22Rv1 (cell line): ENCODE results near the gene CCDC57.

Experiments used
- H3K27ac ChIP-seq: fragments of 450-650 bp; 2 replicates; pipeline ENCODE4 v1.5.1; 2017
- CTCF ChIP-seq: fragments of 450-650 bp; IDR thresholded peaks from 2 replicates; pipeline ENCODE4 v1.5.1; 2017; ENCODE audit warnings: mild to moderate bottlenecking
- ZFX ChIP-seq: fragments of 450-650 bp; IDR thresholded peaks from 2 replicates; pipeline ENCODE4 v1.6.1; 2017; ENCODE audit warnings: antibody characterized with exemption, borderline replicate concordance

The CCDC57 gene

GRCh38 chr17:82092094-82092586 lies 120.5 kb downstream of the CCDC57 start:
- no peak for TF ChIP-seq CTCF
- TF ChIP-seq ZFX, result no peak
- H3K27ac ChIP-seq, result peak overlapping the region; percentile 20; the same call in 1 of the 2 replicates

- peak overlapping the region; percentile 20; the same call in 1 of the 2 replicates for H3K27ac ChIP-seq
Observed at GRCh38 chr17:82091264-82092066, 121.2 kb downstream of the CCDC57 start.

GRCh38 chr17:82090549-82091263 lies 121.9 kb downstream of the CCDC57 start:
- no peak overlapping the region for H3K27ac ChIP-seq
- no peak for TF ChIP-seq ZFX

More at GRCh38 chr17:82091264-82092066, 121.2 kb downstream of the CCDC57 start:
- TF ChIP-seq ZFX, result no peak
- no peak for TF ChIP-seq CTCF

- no peak for TF ChIP-seq ZFX
- no peak for TF ChIP-seq CTCF
- no peak overlapping the region for H3K27ac ChIP-seq
Observed at GRCh38 chr17:82089723-82090548, 122.7 kb downstream of the CCDC57 start.

GRCh38 chr17:82088838-82089722 lies 123.6 kb downstream of the CCDC57 start:
- H3K27ac ChIP-seq, result no peak overlapping the region
- TF ChIP-seq CTCF, result no peak
- no peak for TF ChIP-seq ZFX

GRCh38 chr17:82087961-82088837 lies 124.4 kb downstream of the CCDC57 start:
- H3K27ac ChIP-seq, result no peak overlapping the region
- TF ChIP-seq CTCF (no peak), ZFX (no peak)
